IgD-negative memory B cell (primary cell): ENCODE measurements around the gene GYG1. TPM values are rescaled to one million over a fixed set of nuclear protein-coding genes. Genes with fewer than 3 reads are reported as not detected.

Experiments
- H3K27ac Mint-ChIP-seq, 3 donors: one replicate each; pipeline ENCODE4 v1.8.0; 2020 to 2022; ENCODE audit warnings: mild to moderate bottlenecking in 3 of 3, mixed read lengths in 3 of 3, moderate library complexity in 1 of 3
- H3K27me3 Mint-ChIP-seq: one replicate; pipeline ENCODE4 v1.8.0; 2021; ENCODE audit warnings: mixed read lengths
- H3K36me3 Mint-ChIP-seq: one replicate; pipeline ENCODE4 v1.8.0; 2020; ENCODE audit warnings: mild to moderate bottlenecking, mixed read lengths
- H3K4me1 Mint-ChIP-seq, 3 donors: one replicate each; pipeline ENCODE4 v1.8.0; 2020 to 2022; ENCODE audit warnings: mixed read lengths in 3 of 3, mild to moderate bottlenecking in 1 of 3
- H3K4me3 Mint-ChIP-seq, 4 donors: one replicate each; pipeline ENCODE4 v1.8.0; 2020 to 2022; ENCODE audit warnings: mild to moderate bottlenecking in 4 of 4, mixed read lengths in 4 of 4, moderate library complexity in 3 of 4
- H3K9me3 Mint-ChIP-seq, 3 donors: one replicate each; pipeline ENCODE4 v1.8.0; 2020 to 2021; ENCODE audit warnings: mixed read lengths in 3 of 3, mild to moderate bottlenecking in 1 of 3
- polyA plus RNA-seq: library from polyadenylated mRNA; unstranded; fragments of 300-500 nt; fragmentation: Illumina TruSeq; gene quantifications from one replicate; pipeline ENCODE4 v1.2.3, GENCODE V29; 2021

The GYG1 gene
- polyA plus RNA-seq, 1 donor from 2014 or later, result 28.9 TPM

GRCh38 chr3:149000206-149000745, 8.9 kb downstream of the GYG1 start:
- Mint-ChIP-seq H3K9me3 (no peaks in the 10 kb centered on the region), H3K27me3 (no peaks in the 10 kb centered on the region), H3K4me3 (no peak overlapping the region), H3K36me3 (peaks cover 10% of the 10 kb centered on the region), H3K4me1 (peaks cover 8 to 18% (median 10%) of the 10 kb centered on the region in 3 donors), H3K27ac (no peak overlapping the region)

- H3K27me3 Mint-ChIP-seq, result no peaks in the 10 kb centered on the region
- H3K27ac Mint-ChIP-seq, result no peak overlapping the region
- no peaks in the 10 kb centered on the region for H3K9me3 Mint-ChIP-seq
- peaks cover 10% of the 10 kb centered on the region for H3K36me3 Mint-ChIP-seq
- H3K4me3 Mint-ChIP-seq, result no peak overlapping the region
- peaks cover 8 to 13% (median 10%) of the 10 kb centered on the region in 3 donors for H3K4me1 Mint-ChIP-seq
These were observed 10.4 kb downstream of the GYG1 start for GRCh38 chr3:149001727-149002126.

- Mint-ChIP-seq H3K27ac (peak overlapping the region in 1 of 3 donors; percentile 11), H3K36me3 (peaks cover 18% of the 10 kb centered on the region), H3K4me3 (peak overlapping the region in 2 of 4 donors; percentile 10 to 58), H3K9me3 (no peaks in the 10 kb centered on the region), H3K4me1 (peaks cover 7 to 13% (median 10%) of the 10 kb centered on the region in 3 donors), H3K27me3 (no peaks in the 10 kb centered on the region)
These were observed 12.4 kb downstream of the GYG1 start for GRCh38 chr3:149003653-149004305.

GRCh38 chr3:149004622-149005021, 13.3 kb downstream of the GYG1 start:
- Mint-ChIP-seq H3K4me1 (peaks cover 7 to 13% (median 10%) of the 10 kb centered on the region in 3 donors), H3K36me3 (peaks cover 19% of the 10 kb centered on the region), H3K27ac (no peak overlapping the region), H3K9me3 (no peaks in the 10 kb centered on the region), H3K27me3 (no peaks in the 10 kb centered on the region), H3K4me3 (no peak overlapping the region)

- H3K27ac Mint-ChIP-seq, result no peak overlapping the region
- H3K4me3 Mint-ChIP-seq, result no peak overlapping the region
- H3K27me3 Mint-ChIP-seq, result no peaks in the 10 kb centered on the region
- H3K4me1 Mint-ChIP-seq, result peaks cover 9 to 12% (median 10%) of the 10 kb centered on the region in 3 donors
- H3K36me3 Mint-ChIP-seq, result peaks cover 22% of the 10 kb centered on the region
- no peaks in the 10 kb centered on the region for H3K9me3 Mint-ChIP-seq
These were observed 14.1 kb downstream of the GYG1 start for GRCh38 chr3:149005416-149005815.

GRCh38 chr3:149007567-149008257, 16.4 kb downstream of the GYG1 start:
- H3K4me1 Mint-ChIP-seq, result peaks cover 7 to 9% (median 9%) of the 10 kb centered on the region in 3 donors
- H3K27me3 Mint-ChIP-seq, result no peaks in the 10 kb centered on the region
- peaks cover 20% of the 10 kb centered on the region for H3K36me3 Mint-ChIP-seq
- no peaks in the 10 kb centered on the region for H3K9me3 Mint-ChIP-seq
- H3K4me3 Mint-ChIP-seq, result no peak overlapping the region
- H3K27ac Mint-ChIP-seq, result no peak overlapping the region

GRCh38 chr3:149009732-149010131, 18.4 kb downstream of the GYG1 start:
- H3K4me1 Mint-ChIP-seq, result peaks cover 0 to 2% (median 0%) of the 10 kb centered on the region in 3 donors
- peaks cover 24% of the 10 kb centered on the region for H3K36me3 Mint-ChIP-seq
- peak overlapping the region in 1 of 3 donors; percentile 90 for H3K27ac Mint-ChIP-seq
- no peak overlapping the region for H3K4me3 Mint-ChIP-seq
- H3K9me3 Mint-ChIP-seq, result no peaks in the 10 kb centered on the region
- H3K27me3 Mint-ChIP-seq, result no peaks in the 10 kb centered on the region

- H3K4me1 Mint-ChIP-seq, result peaks cover 0 to 5% (median 0%) of the 10 kb centered on the region in 3 donors
- no peaks in the 10 kb centered on the region for H3K27me3 Mint-ChIP-seq
- H3K4me3 Mint-ChIP-seq, result no peak overlapping the region
- no peak overlapping the region for H3K27ac Mint-ChIP-seq
- H3K36me3 Mint-ChIP-seq, result peaks cover 25% of the 10 kb centered on the region
- H3K9me3 Mint-ChIP-seq, result no peaks in the 10 kb centered on the region
These were observed 19.2 kb downstream of the GYG1 start for GRCh38 chr3:149010504-149010951.

- peaks cover 27% of the 10 kb centered on the region for H3K36me3 Mint-ChIP-seq
- no peak overlapping the region for H3K27ac Mint-ChIP-seq
- no peak overlapping the region for H3K4me3 Mint-ChIP-seq
- no peaks in the 10 kb centered on the region for H3K9me3 Mint-ChIP-seq
- peaks cover 0 to 5% (median 0%) of the 10 kb centered on the region in 3 donors for H3K4me1 Mint-ChIP-seq
- no peaks in the 10 kb centered on the region for H3K27me3 Mint-ChIP-seq
These were observed 19.6 kb downstream of the GYG1 start for GRCh38 chr3:149010966-149011365.

- peaks cover 27% of the 10 kb centered on the region for H3K36me3 Mint-ChIP-seq
- peaks cover 0 to 5% (median 0%) of the 10 kb centered on the region in 3 donors for H3K4me1 Mint-ChIP-seq
- H3K4me3 Mint-ChIP-seq, result no peak overlapping the region
- no peak overlapping the region for H3K27ac Mint-ChIP-seq
- H3K9me3 Mint-ChIP-seq, result no peaks in the 10 kb centered on the region
- no peaks in the 10 kb centered on the region for H3K27me3 Mint-ChIP-seq
These were observed 20.3 kb downstream of the GYG1 start for GRCh38 chr3:149011676-149012075.

- H3K27me3 Mint-ChIP-seq, result no peaks in the 10 kb centered on the region
- no peak overlapping the region for H3K27ac Mint-ChIP-seq
- peaks cover 19% of the 10 kb centered on the region for H3K36me3 Mint-ChIP-seq
- H3K9me3 Mint-ChIP-seq, result no peaks in the 10 kb centered on the region
- no peak overlapping the region for H3K4me3 Mint-ChIP-seq
- peaks cover 0 to 5% (median 0%) of the 10 kb centered on the region in 3 donors for H3K4me1 Mint-ChIP-seq
These were observed 22.4 kb downstream of the GYG1 start for GRCh38 chr3:149013726-149014125.

- no peaks in the 10 kb centered on the region for H3K27me3 Mint-ChIP-seq
- peak overlapping the region in 1 of 3 donors; percentile 60 for H3K27ac Mint-ChIP-seq
- no peak overlapping the region for H3K4me3 Mint-ChIP-seq
- no peaks in the 10 kb centered on the region for H3K9me3 Mint-ChIP-seq
- peaks cover 0 to 2% (median 0%) of the 10 kb centered on the region in 3 donors for H3K4me1 Mint-ChIP-seq
- H3K36me3 Mint-ChIP-seq, result peaks cover 15% of the 10 kb centered on the region
These were observed 24.1 kb downstream of the GYG1 start for GRCh38 chr3:149015393-149015792.

GRCh38 chr3:149016242-149016641, 24.9 kb downstream of the GYG1 start:
- Mint-ChIP-seq H3K4me1 (peaks cover 0 to 2% (median 0%) of the 10 kb centered on the region in 3 donors), H3K9me3 (no peaks in the 10 kb centered on the region), H3K36me3 (peaks cover 10% of the 10 kb centered on the region), H3K4me3 (no peak overlapping the region), H3K27me3 (no peaks in the 10 kb centered on the region), H3K27ac (no peak overlapping the region)

- Mint-ChIP-seq H3K27ac (no peak overlapping the region), H3K27me3 (no peaks in the 10 kb centered on the region), H3K9me3 (no peaks in the 10 kb centered on the region), H3K4me3 (no peak overlapping the region), H3K4me1 (peaks cover 0 to 2% (median 0%) of the 10 kb centered on the region in 3 donors), H3K36me3 (peaks cover 10% of the 10 kb centered on the region)
These were observed 25.6 kb downstream of the GYG1 start for GRCh38 chr3:149016669-149017541.

GRCh38 chr3:149018247-149018646, 26.9 kb downstream of the GYG1 start:
- Mint-ChIP-seq H3K4me3 (no peak overlapping the region), H3K27ac (no peak overlapping the region), H3K36me3 (peaks cover 8% of the 10 kb centered on the region), H3K27me3 (no peaks in the 10 kb centered on the region), H3K9me3 (no peaks in the 10 kb centered on the region), H3K4me1 (peaks cover 0 to 2% (median 0%) of the 10 kb centered on the region in 3 donors)
